DOHH2 (cell line): Measurements from ENCODE around the gene CCL23.

ENCODE experiments used
- H3F3A ChIP-seq: fragments of 200-600 bp; sonication (generic), shearing (Covaris generic); 2 replicates; pipeline ENCODE4 v1.6.0; 2016; ENCODE audit warnings: antibody characterized with exemption, mild to moderate bottlenecking; ENCODE audit not compliant: control insufficient read depth, insufficient read depth
- H3K27ac ChIP-seq: fragments of 200-600 bp; sonication (generic); 2 replicates; pipeline ENCODE4 v1.5.1; 2014; ENCODE audit warnings: low read depth, mild to moderate bottlenecking, low read length, moderate library complexity
- H3K27me3 ChIP-seq: fragments of 200-600 bp; sonication (generic); 2 replicates; pipeline ENCODE4 v1.6.1; 2014; ENCODE audit warnings: mild to moderate bottlenecking, low read length, mixed read lengths; ENCODE audit not compliant: control insufficient read depth
- H3K36me3 ChIP-seq: fragments of 200-600 bp; sonication (generic); 2 replicates; pipeline ENCODE4 v1.6.1; 2014; ENCODE audit warnings: mild to moderate bottlenecking, low read length, moderate library complexity, mixed read lengths; ENCODE audit not compliant: control insufficient read depth
- H3K4me1 ChIP-seq: fragments of 200-600 bp; sonication (generic); 2 replicates; pipeline ENCODE4 v1.6.1; 2014; ENCODE audit warnings: mild to moderate bottlenecking, low read length, mixed read lengths; ENCODE audit not compliant: control insufficient read depth
- H3K4me2 ChIP-seq: fragments of 200-600 bp; sonication (generic); 2 replicates; pipeline ENCODE4 v1.6.0; 2014; ENCODE audit warnings: mild to moderate bottlenecking, low read length, moderate library complexity
- H3K4me3 ChIP-seq: fragments of 200-600 bp; sonication (generic); 2 replicates; pipeline ENCODE4 v1.5.1; 2014; ENCODE audit warnings: mild to moderate bottlenecking, low read length, mixed read lengths
- H3K79me2 ChIP-seq: fragments of 200-600 bp; sonication (generic); 2 replicates; pipeline ENCODE4 v1.6.1; 2014; ENCODE audit warnings: mild to moderate bottlenecking, low read length, mixed read lengths; ENCODE audit not compliant: control insufficient read depth
- H3K9me2 ChIP-seq: fragments of 200-600 bp; sonication (generic); replicated peaks from 2 replicates; pipeline ENCODE4 v1.6.1; 2014; ENCODE audit warnings: mild to moderate bottlenecking, low read length, mixed read lengths; ENCODE audit not compliant: control insufficient read depth
- H3K9me3 ChIP-seq: fragments of 200-600 bp; sonication (generic); 2 replicates; pipeline ENCODE4 v1.6.1; 2014; ENCODE audit warnings: antibody characterized with exemption, low read length, mixed read lengths; ENCODE audit not compliant: control insufficient read depth, insufficient read depth
- H4K20me1 ChIP-seq: fragments of 200-600 bp; sonication (generic); 2 replicates; pipeline ENCODE4 v1.6.0; 2014; ENCODE audit warnings: low read depth, mild to moderate bottlenecking, antibody characterized with exemption, low read length, moderate library complexity; ENCODE audit not compliant: control insufficient read depth, insufficient read depth
- CTCF ChIP-seq: fragments of 200-600 bp; sonication (generic); IDR thresholded peaks from one replicate; pipeline ENCODE4 v1.5.1; 2014; ENCODE audit warnings: antibody characterized with exemption, mild to moderate bottlenecking, low read depth, low read length; ENCODE audit not compliant: poor library complexity, severe bottlenecking
- EZH2phosphoT487 ChIP-seq: fragments of 200-600 bp; sonication (generic); IDR thresholded peaks from 2 replicates; pipeline ENCODE4 v1.6.1; 2017; ENCODE audit warnings: borderline replicate concordance, mild to moderate bottlenecking, antibody characterized with exemption, low read length, moderate library complexity, mixed read lengths

Gene CCL23

GRCh38 chr17:36017799-36018198 is at the start of gene CCL23:
Gene CCL23 (minus strand): TSS chr17:36017972. CDS start chr17:36017897, 75 bp downstream.
- H3K9me2 ChIP-seq = no peaks in the 10 kb centered on the region
- H4K20me1 ChIP-seq = no peaks in the 10 kb centered on the region
- no peaks in the 10 kb centered on the region for H3K79me2 ChIP-seq
- no peak within 1 kb of the TSS for H3K4me2 ChIP-seq
- H3K27me3 ChIP-seq = peaks cover 7% of the 10 kb centered on the region; the same call in 1 of the 2 replicates
- H3K9me3 ChIP-seq = no peaks in the 10 kb centered on the region
- TF ChIP-seq CTCF = no peak
- no peak for TF ChIP-seq EZH2phosphoT487
- H3K4me1 ChIP-seq = no peaks in the 10 kb centered on the region
- no peak within 1 kb of the TSS for H3K27ac ChIP-seq
- H3K4me3 ChIP-seq = no peak within 1 kb of the TSS
- H3K36me3 ChIP-seq = no peaks in the 10 kb centered on the region
- H3F3A ChIP-seq = no peaks in the 10 kb centered on the region

GRCh38 chr17:36066365-36066985 is 48.7 kb upstream of the CCL23 start:
- Histone ChIP-seq H3K9me3 (no peaks in the 10 kb centered on the region; the same call in 1 of the 2 replicates), H3K79me2 (no peaks in the 10 kb centered on the region), H3K36me3 (no peaks in the 10 kb centered on the region), H3K9me2 (no peaks in the 10 kb centered on the region), H4K20me1 (no peaks in the 10 kb centered on the region), H3K4me3 (no peak overlapping the region), H3F3A (no peaks in the 10 kb centered on the region), H3K4me2 (no peak overlapping the region), H3K4me1 (no peaks in the 10 kb centered on the region), H3K27me3 (peaks cover 10% of the 10 kb centered on the region), H3K27ac (no peak overlapping the region)
- TF ChIP-seq EZH2phosphoT487 (no peak), CTCF (no peak)

- no peak within 1 kb of the TSS for H3K4me3 ChIP-seq
- no peak for TF ChIP-seq CTCF
- no peak for TF ChIP-seq EZH2phosphoT487
- no peaks in the 10 kb centered on the region for H3K36me3 ChIP-seq
- peaks cover 15% of the 10 kb centered on the region for H3K27me3 ChIP-seq
- no peaks in the 10 kb centered on the region for H3K79me2 ChIP-seq
- H3K4me2 ChIP-seq = no peak within 1 kb of the TSS
- no peaks in the 10 kb centered on the region for H3K4me1 ChIP-seq
- no peaks in the 10 kb centered on the region for H4K20me1 ChIP-seq
- no peaks in the 10 kb centered on the region; the same call in 1 of the 2 replicates for H3K9me3 ChIP-seq
- H3F3A ChIP-seq = no peaks in the 10 kb centered on the region
- H3K9me2 ChIP-seq = no peaks in the 10 kb centered on the region
- no peak within 1 kb of the TSS for H3K27ac ChIP-seq
Measured at GRCh38 chr17:36063786-36064541, 46.2 kb upstream of the CCL23 start, which contains the start of gene CCL18. Gene CCL18 (plus strand): TSS chr17:36064272. CDS start chr17:36064343, 71 bp downstream.
